ENCODE results near the gene CCDC85C.

CCDC85C gene

GRCh38 chr14:99603471-99604277, at the start of gene CCDC85C:
CCDC85C (minus strand) TSS chr14:99604207; CDS start chr14:99603959, 248 bp downstream.
- peaks cover 8% of the 10 kb centered on the region for H3K4me1 ChIP-seq (ENCODE audit: control insufficient read depth, insufficient read depth, low read length)
- peak; percentile 59 for DNase-seq (ENCODE audit: low read depth)
- H3K4me3 ChIP-seq (ENCODE audit: low read length) = peak within 1 kb of the TSS; percentile 83
- peak within 1 kb of the TSS; percentile 74 for H3K9ac ChIP-seq (ENCODE audit: low read length)
- no peaks in the 10 kb centered on the region for H3K36me3 ChIP-seq (ENCODE audit: control insufficient read depth, insufficient read depth, low read length, severe bottlenecking)
- H3K9me3 ChIP-seq (ENCODE audit: control insufficient read depth, low read length) = no peaks in the 10 kb centered on the region
- peaks cover 19% of the 10 kb centered on the region for H3K27me3 ChIP-seq (replicated peaks; ENCODE audit: control insufficient read depth, insufficient read depth, low read length)

GRCh38 chr14:99651953-99652746, 48.1 kb upstream of the CCDC85C start:
- no peak overlapping the region for H3K9ac ChIP-seq (ENCODE audit: low read length)
- DNase-seq (ENCODE audit: low read depth) = no peak
- H3K27me3 ChIP-seq (replicated peaks; ENCODE audit: control insufficient read depth, insufficient read depth, low read length) = no peaks in the 10 kb centered on the region

GRCh38 chr14:99650189-99650588, 46.2 kb upstream of the CCDC85C start:
- H3K4me1 ChIP-seq (ENCODE audit: control insufficient read depth, insufficient read depth, low read length) = peaks cover 13% of the 10 kb centered on the region
- H3K27me3 ChIP-seq (replicated peaks; ENCODE audit: control insufficient read depth, insufficient read depth, low read length) = no peaks in the 10 kb centered on the region
- DNase-seq (ENCODE audit: low read depth) = no peak
- no peaks in the 10 kb centered on the region for H3K36me3 ChIP-seq (ENCODE audit: control insufficient read depth, insufficient read depth, low read length, severe bottlenecking)
- no peak overlapping the region for H3K9ac ChIP-seq (ENCODE audit: low read length)
- H3K4me3 ChIP-seq (ENCODE audit: low read length) = no peak overlapping the region
- H3K9me3 ChIP-seq (ENCODE audit: control insufficient read depth, low read length) = no peaks in the 10 kb centered on the region

More at GRCh38 chr14:99651953-99652746, 48.1 kb upstream of the CCDC85C start:
- Histone ChIP-seq H3K4me3 (ENCODE audit: low read length) (no peak overlapping the region), H3K9me3 (ENCODE audit: control insufficient read depth, low read length) (no peaks in the 10 kb centered on the region), H3K36me3 (ENCODE audit: control insufficient read depth, insufficient read depth, low read length, severe bottlenecking) (no peaks in the 10 kb centered on the region), H3K4me1 (ENCODE audit: control insufficient read depth, insufficient read depth, low read length) (peaks cover 18% of the 10 kb centered on the region)

- no peak overlapping the region for H3K9ac ChIP-seq (ENCODE audit: low read length)
- peaks cover 11% of the 10 kb centered on the region for H3K4me1 ChIP-seq (ENCODE audit: control insufficient read depth, insufficient read depth, low read length)
- no peaks in the 10 kb centered on the region for H3K9me3 ChIP-seq (ENCODE audit: control insufficient read depth, low read length)
- H3K4me3 ChIP-seq (ENCODE audit: low read length) = no peak overlapping the region
- no peaks in the 10 kb centered on the region for H3K27me3 ChIP-seq (replicated peaks; ENCODE audit: control insufficient read depth, insufficient read depth, low read length)
- no peak for DNase-seq (ENCODE audit: low read depth)
- no peaks in the 10 kb centered on the region for H3K36me3 ChIP-seq (ENCODE audit: control insufficient read depth, insufficient read depth, low read length, severe bottlenecking)
Observed at GRCh38 chr14:99649643-99650042, 45.6 kb upstream of the CCDC85C start.

GRCh38 chr14:99649219-99649618, 45.2 kb upstream of the CCDC85C start:
- H3K27me3 ChIP-seq (replicated peaks; ENCODE audit: control insufficient read depth, insufficient read depth, low read length) = no peaks in the 10 kb centered on the region
- H3K9ac ChIP-seq (ENCODE audit: low read length) = no peak overlapping the region
- no peak for DNase-seq (ENCODE audit: low read depth)
- no peak overlapping the region for H3K4me3 ChIP-seq (ENCODE audit: low read length)
- peaks cover 7% of the 10 kb centered on the region for H3K4me1 ChIP-seq (ENCODE audit: control insufficient read depth, insufficient read depth, low read length)
- H3K36me3 ChIP-seq (ENCODE audit: control insufficient read depth, insufficient read depth, low read length, severe bottlenecking) = no peaks in the 10 kb centered on the region
- H3K9me3 ChIP-seq (ENCODE audit: control insufficient read depth, low read length) = no peaks in the 10 kb centered on the region

GRCh38 chr14:99648027-99648784, 44.2 kb upstream of the CCDC85C start:
- no peaks in the 10 kb centered on the region for H3K27me3 ChIP-seq (replicated peaks; ENCODE audit: control insufficient read depth, insufficient read depth, low read length)
- H3K9ac ChIP-seq (ENCODE audit: low read length) = no peak overlapping the region
- peaks cover 7% of the 10 kb centered on the region for H3K4me1 ChIP-seq (ENCODE audit: control insufficient read depth, insufficient read depth, low read length)
- H3K4me3 ChIP-seq (ENCODE audit: low read length) = no peak overlapping the region
- DNase-seq (ENCODE audit: low read depth) = no peak
- no peaks in the 10 kb centered on the region for H3K9me3 ChIP-seq (ENCODE audit: control insufficient read depth, low read length)
- H3K36me3 ChIP-seq (ENCODE audit: control insufficient read depth, insufficient read depth, low read length, severe bottlenecking) = no peaks in the 10 kb centered on the region

GRCh38 chr14:99647411-99647810, 43.4 kb upstream of the CCDC85C start:
- no peaks in the 10 kb centered on the region for H3K9me3 ChIP-seq (ENCODE audit: control insufficient read depth, low read length)
- H3K4me3 ChIP-seq (ENCODE audit: low read length) = no peak overlapping the region
- H3K4me1 ChIP-seq (ENCODE audit: control insufficient read depth, insufficient read depth, low read length) = peaks cover 7% of the 10 kb centered on the region
- no peaks in the 10 kb centered on the region for H3K27me3 ChIP-seq (replicated peaks; ENCODE audit: control insufficient read depth, insufficient read depth, low read length)
- no peak for DNase-seq (ENCODE audit: low read depth)
- no peak overlapping the region for H3K9ac ChIP-seq (ENCODE audit: low read length)
- no peaks in the 10 kb centered on the region for H3K36me3 ChIP-seq (ENCODE audit: control insufficient read depth, insufficient read depth, low read length, severe bottlenecking)

- Histone ChIP-seq H3K4me3 (ENCODE audit: low read length) (peak overlapping the region; percentile 71), H3K9ac (ENCODE audit: low read length) (peak overlapping the region; percentile 79), H3K27me3 (replicated peaks; ENCODE audit: control insufficient read depth, insufficient read depth, low read length) (no peaks in the 10 kb centered on the region), H3K36me3 (ENCODE audit: control insufficient read depth, insufficient read depth, low read length, severe bottlenecking) (no peaks in the 10 kb centered on the region), H3K4me1 (ENCODE audit: control insufficient read depth, insufficient read depth, low read length) (peaks cover 7% of the 10 kb centered on the region), H3K9me3 (ENCODE audit: control insufficient read depth, low read length) (no peaks in the 10 kb centered on the region)
- DNase-seq (ENCODE audit: low read depth) = no peak
Observed at GRCh38 chr14:99645545-99646505, 41.8 kb upstream of the CCDC85C start.

GRCh38 chr14:99644723-99645544, 40.9 kb upstream of the CCDC85C start, which contains the start of gene HHIPL1:
HHIPL1 (plus strand) TSS chr14:99645129; CDS start chr14:99645208, 79 bp downstream.
- Histone ChIP-seq H3K9me3 (ENCODE audit: control insufficient read depth, low read length) (no peaks in the 10 kb centered on the region), H3K36me3 (ENCODE audit: control insufficient read depth, insufficient read depth, low read length, severe bottlenecking) (no peaks in the 10 kb centered on the region), H3K27me3 (replicated peaks; ENCODE audit: control insufficient read depth, insufficient read depth, low read length) (no peaks in the 10 kb centered on the region), H3K9ac (ENCODE audit: low read length) (peak within 1 kb of the TSS; percentile 79), H3K4me1 (ENCODE audit: control insufficient read depth, insufficient read depth, low read length) (peaks cover 7% of the 10 kb centered on the region), H3K4me3 (ENCODE audit: low read length) (peak within 1 kb of the TSS; percentile 71)
- DNase-seq (ENCODE audit: low read depth) = peak; percentile 51

All from adipocyte (in vitro differentiated cells).